ENCODE results near the gene RNGTT. TPM values are rescaled to one million over a fixed set of nuclear protein-coding genes. Genes with fewer than 3 reads are reported as not detected.

RNGTT gene
- total and polyA plus RNA-seq, 4 donors = 4.1 to 15.5 (median 9.9) TPM

GRCh38 chr6:88651400-88651799 lies 312.0 kb downstream of the RNGTT start:
- intact Hi-C loops (cut with DNase I) = no loop called here
- no peak for ATAC-seq (ENCODE audit: low FRiP score)
- no peak for DNase-seq

GRCh38 chr6:88650979-88651378 lies 312.4 kb downstream of the RNGTT start:
- Histone ChIP-seq H3K36me3 (ENCODE audit: control insufficient read depth in 1 of 2, insufficient read depth in 2 of 2, low read length in 1 of 2) (no peaks in the 10 kb centered on the region), H3K27ac (ENCODE audit: low read depth in 1 of 2, low read length in 2 of 2) (no peak overlapping the region), H3K4me1 (ENCODE audit: control insufficient read depth in 1 of 2, insufficient read depth in 2 of 2, low read length in 2 of 2) (no peaks in the 10 kb centered on the region), H3K9me3 (ENCODE audit: control insufficient read depth, low read length) (no peaks in the 10 kb centered on the region), H3K27me3 (ENCODE audit: control insufficient read depth in 1 of 2, insufficient read depth in 2 of 2, low read length in 1 of 2) (no peaks in the 10 kb centered on the region), H3K4me3 (ENCODE audit: low read length in 2 of 2) (no peak overlapping the region)
- intact Hi-C loops (cut with DNase I) = no loop called here
- WGBS, 2 donors = 63 to 67% methylated on average over 1 of the region's 1 CpG
- ATAC-seq (ENCODE audit: low FRiP score) (no peak), DNase-seq (no peak)

More at GRCh38 chr6:88651400-88651799, 312.0 kb downstream of the RNGTT start:
- H3K4me3 ChIP-seq (ENCODE audit: low read length in 2 of 2) = no peak overlapping the region
- no peaks in the 10 kb centered on the region for H3K36me3 ChIP-seq (ENCODE audit: control insufficient read depth in 1 of 2, insufficient read depth in 2 of 2, low read length in 1 of 2)
- no peaks in the 10 kb centered on the region for H3K9me3 ChIP-seq (ENCODE audit: control insufficient read depth, low read length)
- H3K27me3 ChIP-seq (ENCODE audit: control insufficient read depth in 1 of 2, insufficient read depth in 2 of 2, low read length in 1 of 2) = no peaks in the 10 kb centered on the region
- H3K27ac ChIP-seq (ENCODE audit: low read depth in 1 of 2, low read length in 2 of 2) = no peak overlapping the region
- H3K4me1 ChIP-seq (ENCODE audit: control insufficient read depth in 1 of 2, insufficient read depth in 2 of 2, low read length in 2 of 2) = no peaks in the 10 kb centered on the region

- H3K27me3 ChIP-seq (ENCODE audit: control insufficient read depth in 1 of 2, insufficient read depth in 2 of 2, low read length in 1 of 2) = no peaks in the 10 kb centered on the region
- no peak overlapping the region for H3K27ac ChIP-seq (ENCODE audit: low read depth in 1 of 2, low read length in 2 of 2)
- WGBS, 2 donors = 31 to 36% methylated on average over 5 of the region's 5 CpGs
- H3K9me3 ChIP-seq (ENCODE audit: control insufficient read depth, low read length) = no peaks in the 10 kb centered on the region
- H3K4me1 ChIP-seq (ENCODE audit: control insufficient read depth in 1 of 2, insufficient read depth in 2 of 2, low read length in 2 of 2) = no peaks in the 10 kb centered on the region
- H3K36me3 ChIP-seq (ENCODE audit: control insufficient read depth in 1 of 2, insufficient read depth in 2 of 2, low read length in 1 of 2) = no peaks in the 10 kb centered on the region
- no peak overlapping the region for H3K4me3 ChIP-seq (ENCODE audit: low read length in 2 of 2)
- intact Hi-C loops (cut with DNase I) = no loop called here
- ATAC-seq (ENCODE audit: low FRiP score) = no peak
- no peak for DNase-seq
Measured at GRCh38 chr6:88650029-88650619, 313.3 kb downstream of the RNGTT start.

DNA sequence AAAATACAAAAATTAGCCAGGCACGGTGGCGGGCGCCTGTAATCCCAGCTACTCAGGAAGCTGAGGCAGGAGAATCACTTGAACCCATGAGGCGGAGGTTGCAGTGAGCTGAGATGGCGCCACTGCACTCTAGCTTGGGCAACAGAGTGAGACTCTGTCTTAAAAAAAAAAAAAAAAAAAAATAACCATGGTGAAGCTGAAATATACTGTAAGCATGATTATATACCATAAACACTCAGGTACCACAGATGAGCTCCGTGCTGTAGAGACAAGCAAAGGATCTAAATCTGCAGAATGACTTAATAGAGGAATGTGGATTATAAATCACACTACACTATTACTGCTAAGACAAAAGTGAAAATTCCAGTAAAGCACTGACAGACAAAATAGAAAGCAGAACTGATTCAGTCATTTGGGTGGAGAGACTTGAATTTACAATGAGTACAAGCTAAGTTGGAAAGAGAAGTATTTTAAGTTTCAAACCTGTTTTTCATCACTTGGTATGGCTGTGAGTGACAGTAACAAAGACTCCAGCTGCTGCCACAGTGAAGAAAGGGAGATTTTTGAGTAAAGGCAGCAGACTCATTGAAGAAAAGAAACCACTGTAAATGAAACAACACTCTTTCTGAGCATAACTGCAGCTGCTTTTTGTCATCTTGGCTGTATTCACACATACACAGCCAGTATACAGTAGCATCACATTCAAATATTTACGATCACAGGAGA lies 322.1 kb downstream of the RNGTT start:
- intact Hi-C loops (cut with DNase I) = no loop called here
- Histone ChIP-seq H3K27me3 (ENCODE audit: control insufficient read depth in 1 of 2, insufficient read depth in 2 of 2, low read length in 1 of 2) (no peaks in the 10 kb centered on the region), H3K4me3 (ENCODE audit: low read length in 2 of 2) (no peak overlapping the region), H3K4me1 (ENCODE audit: control insufficient read depth in 1 of 2, insufficient read depth in 2 of 2, low read length in 2 of 2) (peaks cover 0 to 3% of the 10 kb centered on the region in 2 donors), H3K9me3 (ENCODE audit: control insufficient read depth, low read length) (no peaks in the 10 kb centered on the region), H3K36me3 (ENCODE audit: control insufficient read depth in 1 of 2, insufficient read depth in 2 of 2, low read length in 1 of 2) (no peaks in the 10 kb centered on the region), H3K27ac (ENCODE audit: low read depth in 1 of 2, low read length in 2 of 2) (no peak overlapping the region)
- DNase-seq = no peak
- 75 to 77% methylated on average over 7 of the region's 7 CpGs for WGBS, 2 donors
- no peak for ATAC-seq (ENCODE audit: low FRiP score)

GRCh38 chr6:88637761-88638545 lies 325.5 kb downstream of the RNGTT start:
- Histone ChIP-seq H3K4me3 (ENCODE audit: low read length in 2 of 2) (no peak overlapping the region), H3K27ac (ENCODE audit: low read depth in 1 of 2, low read length in 2 of 2) (no peak overlapping the region), H3K27me3 (ENCODE audit: control insufficient read depth in 1 of 2, insufficient read depth in 2 of 2, low read length in 1 of 2) (no peaks in the 10 kb centered on the region), H3K4me1 (ENCODE audit: control insufficient read depth in 1 of 2, insufficient read depth in 2 of 2, low read length in 2 of 2) (peaks cover 0 to 3% of the 10 kb centered on the region in 2 donors), H3K9me3 (ENCODE audit: control insufficient read depth, low read length) (no peaks in the 10 kb centered on the region), H3K36me3 (ENCODE audit: control insufficient read depth in 1 of 2, insufficient read depth in 2 of 2, low read length in 1 of 2) (no peaks in the 10 kb centered on the region)
- intact Hi-C loops (cut with DNase I) = no loop called here
- WGBS, 2 donors = 67 to 77% methylated on average over 2 of the region's 2 CpGs
- DNase-seq = no peak
- ATAC-seq (ENCODE audit: low FRiP score) = no peak

GRCh38 chr6:88636871-88637270 lies 326.5 kb downstream of the RNGTT start:
- Histone ChIP-seq H3K36me3 (ENCODE audit: control insufficient read depth in 1 of 2, insufficient read depth in 2 of 2, low read length in 1 of 2) (no peaks in the 10 kb centered on the region), H3K4me3 (ENCODE audit: low read length in 2 of 2) (no peak overlapping the region), H3K27ac (ENCODE audit: low read depth in 1 of 2, low read length in 2 of 2) (no peak overlapping the region), H3K27me3 (ENCODE audit: control insufficient read depth in 1 of 2, insufficient read depth in 2 of 2, low read length in 1 of 2) (no peaks in the 10 kb centered on the region), H3K9me3 (ENCODE audit: control insufficient read depth, low read length) (no peaks in the 10 kb centered on the region), H3K4me1 (ENCODE audit: control insufficient read depth in 1 of 2, insufficient read depth in 2 of 2, low read length in 2 of 2) (peaks cover 0 to 3% of the 10 kb centered on the region in 2 donors)
- no peak for DNase-seq
- no peak for ATAC-seq (ENCODE audit: low FRiP score)
- intact Hi-C loops (cut with DNase I) = no loop called here

DNA sequence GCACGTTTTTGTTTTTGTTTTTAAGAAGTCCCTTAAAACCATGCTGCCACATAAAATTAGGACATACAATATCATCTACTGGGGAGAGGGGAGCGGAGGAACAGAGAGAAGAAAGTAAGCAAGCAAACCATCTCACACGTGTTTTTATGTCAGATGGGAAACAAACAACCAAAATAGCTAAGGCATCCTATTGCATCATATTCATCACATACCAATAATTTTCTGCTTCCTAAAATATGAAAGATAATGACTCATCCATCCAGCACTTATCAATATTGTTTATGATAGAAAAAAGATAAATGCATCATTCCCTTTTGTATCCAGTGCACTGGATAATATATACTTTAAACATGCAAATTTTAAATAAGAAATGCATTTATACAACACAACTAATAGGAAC lies 329.6 kb downstream of the RNGTT start:
- H3K4me1 ChIP-seq (ENCODE audit: control insufficient read depth in 1 of 2, insufficient read depth in 2 of 2, low read length in 2 of 2) = no peaks in the 10 kb centered on the region
- DNase-seq = no peak
- no peaks in the 10 kb centered on the region for H3K36me3 ChIP-seq (ENCODE audit: control insufficient read depth in 1 of 2, insufficient read depth in 2 of 2, low read length in 1 of 2)
- WGBS, 2 donors = 94 to 96% methylated on average over 3 of the region's 3 CpGs
- no peak overlapping the region for H3K4me3 ChIP-seq (ENCODE audit: low read length in 2 of 2)
- no peak overlapping the region for H3K27ac ChIP-seq (ENCODE audit: low read depth in 1 of 2, low read length in 2 of 2)
- ATAC-seq (ENCODE audit: low FRiP score) = no peak
- no peaks in the 10 kb centered on the region for H3K27me3 ChIP-seq (ENCODE audit: control insufficient read depth in 1 of 2, insufficient read depth in 2 of 2, low read length in 1 of 2)
- H3K9me3 ChIP-seq (ENCODE audit: control insufficient read depth, low read length) = no peaks in the 10 kb centered on the region
- intact Hi-C loops (cut with DNase I) = no loop called here

- H3K4me1 ChIP-seq (ENCODE audit: control insufficient read depth in 1 of 2, insufficient read depth in 2 of 2, low read length in 2 of 2) = no peaks in the 10 kb centered on the region
- no peaks in the 10 kb centered on the region for H3K9me3 ChIP-seq (ENCODE audit: control insufficient read depth, low read length)
- H3K4me3 ChIP-seq (ENCODE audit: low read length in 2 of 2) = no peak overlapping the region
- no peak for ATAC-seq (ENCODE audit: low FRiP score)
- no peak overlapping the region for H3K27ac ChIP-seq (ENCODE audit: low read depth in 1 of 2, low read length in 2 of 2)
- intact Hi-C loops (cut with DNase I) = no loop called here
- H3K27me3 ChIP-seq (ENCODE audit: control insufficient read depth in 1 of 2, insufficient read depth in 2 of 2, low read length in 1 of 2) = no peaks in the 10 kb centered on the region
- no peaks in the 10 kb centered on the region for H3K36me3 ChIP-seq (ENCODE audit: control insufficient read depth in 1 of 2, insufficient read depth in 2 of 2, low read length in 1 of 2)
- WGBS, 2 donors = 91 to 94% methylated on average over 4 of the region's 4 CpGs
- no peak for DNase-seq
Measured at GRCh38 chr6:88631830-88632229, 331.6 kb downstream of the RNGTT start.

Measured in aorta (tissue), 5 donors.